ENCODE results near the gene MYBPC1.
"Not testable (repeated sequence)": the region's sequence is repeated elsewhere in the genome, so short reads cannot be mapped to it uniquely, and the experiment has no call there.

The MYBPC1 gene

GRCh38 chr12:101720118-101720517, 125.3 kb downstream of the MYBPC1 start:
- H3K27me3 ChIP-seq (ENCODE audit: control insufficient read depth in 1 of 2, insufficient read depth in 2 of 2, low read length in 2 of 2): no peaks in the 10 kb centered on the region
- H3K4me3 ChIP-seq (ENCODE audit: low read depth in 1 of 2, low read length in 2 of 2): no peak overlapping the region
- H3K9me3 ChIP-seq (ENCODE audit: low read length): no peaks in the 10 kb centered on the region
- H3K4me1 ChIP-seq (ENCODE audit: insufficient read depth, low read length): no peaks in the 10 kb centered on the region
- H3K27ac ChIP-seq (ENCODE audit: low read depth, low read length): no peak overlapping the region
- peaks cover 8% of the 10 kb centered on the region for H3K36me3 ChIP-seq (ENCODE audit: insufficient read depth, low read length)
- H3K9ac ChIP-seq (ENCODE audit: low read length): no peak overlapping the region

- H3K27me3 ChIP-seq (ENCODE audit: control insufficient read depth in 1 of 2, insufficient read depth in 2 of 2, low read length in 2 of 2): no peaks in the 10 kb centered on the region
Measured at GRCh38 chr12:101722392-101722791, 127.6 kb downstream of the MYBPC1 start.

GRCh38 chr12:101727098-101727497, 132.3 kb downstream of the MYBPC1 start:
- Histone ChIP-seq H3K27ac (ENCODE audit: low read depth, low read length) (no peak overlapping the region), H3K4me1 (ENCODE audit: insufficient read depth, low read length) (no peaks in the 10 kb centered on the region), H3K9ac (ENCODE audit: low read length) (no peak overlapping the region), H3K36me3 (ENCODE audit: insufficient read depth, low read length) (peaks cover 28% of the 10 kb centered on the region), H3K9me3 (ENCODE audit: low read length) (no peaks in the 10 kb centered on the region), H3K4me3 (ENCODE audit: low read depth in 1 of 2, low read length in 2 of 2) (no peak overlapping the region), H3K27me3 (ENCODE audit: control insufficient read depth in 1 of 2, insufficient read depth in 2 of 2, low read length in 2 of 2) (no peaks in the 10 kb centered on the region)

More at GRCh38 chr12:101722392-101722791, 127.6 kb downstream of the MYBPC1 start:
- Histone ChIP-seq H3K36me3 (ENCODE audit: insufficient read depth, low read length) (peaks cover 19% of the 10 kb centered on the region), H3K4me3 (ENCODE audit: low read depth in 1 of 2, low read length in 2 of 2) (no peak overlapping the region), H3K9ac (ENCODE audit: low read length) (no peak overlapping the region), H3K9me3 (ENCODE audit: low read length) (no peaks in the 10 kb centered on the region), H3K4me1 (ENCODE audit: insufficient read depth, low read length) (no peaks in the 10 kb centered on the region), H3K27ac (ENCODE audit: low read depth, low read length) (no peak overlapping the region)

- no peaks in the 10 kb centered on the region for H3K27me3 ChIP-seq (ENCODE audit: control insufficient read depth in 1 of 2, insufficient read depth in 2 of 2, low read length in 2 of 2)
- no peaks in the 10 kb centered on the region for H3K4me1 ChIP-seq (ENCODE audit: insufficient read depth, low read length)
- H3K36me3 ChIP-seq (ENCODE audit: insufficient read depth, low read length): peaks cover 27% of the 10 kb centered on the region
- H3K9me3 ChIP-seq (ENCODE audit: low read length): no peaks in the 10 kb centered on the region
- H3K9ac ChIP-seq (ENCODE audit: low read length): no peak overlapping the region
- no peak overlapping the region for H3K27ac ChIP-seq (ENCODE audit: low read depth, low read length)
- H3K4me3 ChIP-seq (ENCODE audit: low read depth in 1 of 2, low read length in 2 of 2): no peak overlapping the region
Measured at GRCh38 chr12:101729842-101730241, 135.1 kb downstream of the MYBPC1 start.

- no peak overlapping the region for H3K9ac ChIP-seq (ENCODE audit: low read length)
- H3K27ac ChIP-seq (ENCODE audit: low read depth, low read length): no peak overlapping the region
- no peaks in the 10 kb centered on the region for H3K9me3 ChIP-seq (ENCODE audit: low read length)
- H3K27me3 ChIP-seq (ENCODE audit: control insufficient read depth in 1 of 2, insufficient read depth in 2 of 2, low read length in 2 of 2): no peaks in the 10 kb centered on the region
- H3K4me3 ChIP-seq (ENCODE audit: low read depth in 1 of 2, low read length in 2 of 2): no peak overlapping the region
- H3K4me1 ChIP-seq (ENCODE audit: insufficient read depth, low read length): no peaks in the 10 kb centered on the region
- H3K36me3 ChIP-seq (ENCODE audit: insufficient read depth, low read length): peaks cover 16% of the 10 kb centered on the region
Measured at GRCh38 chr12:101732318-101732717, 137.5 kb downstream of the MYBPC1 start.

- Histone ChIP-seq H3K9me3 (ENCODE audit: low read length) (no peaks in the 10 kb centered on the region), H3K9ac (ENCODE audit: low read length) (no peak overlapping the region), H3K4me1 (ENCODE audit: insufficient read depth, low read length) (no peaks in the 10 kb centered on the region), H3K27me3 (ENCODE audit: control insufficient read depth in 1 of 2, insufficient read depth in 2 of 2, low read length in 2 of 2) (no peaks in the 10 kb centered on the region), H3K36me3 (ENCODE audit: insufficient read depth, low read length) (peaks cover 16% of the 10 kb centered on the region), H3K27ac (ENCODE audit: low read depth, low read length) (no peak overlapping the region), H3K4me3 (ENCODE audit: low read depth in 1 of 2, low read length in 2 of 2) (no peak overlapping the region)
Measured at GRCh38 chr12:101733166-101733565, 138.4 kb downstream of the MYBPC1 start.

- H3K27ac ChIP-seq (ENCODE audit: low read depth, low read length); H3K9me3 ChIP-seq (ENCODE audit: low read length): not testable (repeated sequence)
- peaks cover 21% of the 10 kb centered on the region for H3K36me3 ChIP-seq (ENCODE audit: insufficient read depth, low read length)
Measured at GRCh38 chr12:101734482-101734881, 139.7 kb downstream of the MYBPC1 start.

More at GRCh38 chr12:101734482-101734881, 139.7 kb downstream of the MYBPC1 start:
- H3K9ac ChIP-seq (ENCODE audit: low read length); H3K4me1 ChIP-seq (ENCODE audit: insufficient read depth, low read length); H3K27me3 ChIP-seq (ENCODE audit: control insufficient read depth in 1 of 2, insufficient read depth in 2 of 2, low read length in 2 of 2); H3K4me3 ChIP-seq (ENCODE audit: low read depth in 1 of 2, low read length in 2 of 2): not testable (repeated sequence)

Measured in muscle layer of colon (tissue), 2 donors.